SU-DHL-6 (cell line): Measurements from ENCODE around the gene NCAPG2.

Experiments used
- H2AFZ ChIP-seq: fragments of 200-600 bp; sonication (generic); 2 replicates; pipeline ENCODE4 v1.6.1; 2014; ENCODE audit warnings: low read depth, mild to moderate bottlenecking, moderate library complexity, mixed read lengths, antibody characterized with exemption, low read length; ENCODE audit not compliant: severe bottlenecking
- H3F3A ChIP-seq: fragments of 200-600 bp; shearing (Covaris generic); 2 replicates; pipeline ENCODE4 v1.6.0; 2016; ENCODE audit warnings: antibody characterized with exemption, mild to moderate bottlenecking; ENCODE audit not compliant: insufficient read depth
- H3K27ac ChIP-seq: fragments of 200-600 bp; sonication (generic); 2 replicates; pipeline ENCODE4 v1.5.1; 2016; ENCODE audit warnings: low read depth, mild to moderate bottlenecking, low read length, moderate library complexity, mixed read lengths
- H3K27me3 ChIP-seq: fragments of 200-600 bp; sonication (generic), shearing (Covaris generic); 2 replicates; pipeline ENCODE4 v1.6.0; 2014; ENCODE audit warnings: mild to moderate bottlenecking, low read length
- H3K36me3 ChIP-seq: fragments of 200-600 bp; sonication (generic); 2 replicates; pipeline ENCODE4 v1.6.1; 2014; ENCODE audit warnings: mild to moderate bottlenecking, low read length, mixed read lengths
- H3K4me2 ChIP-seq: fragments of 300-600, 200-600 bp; shearing (Covaris generic), sonication (generic); 2 replicates; pipeline ENCODE4 v1.6.0; 2014; ENCODE audit warnings: low read length, low read depth, mild to moderate bottlenecking; ENCODE audit not compliant: poor library complexity, severe bottlenecking
- H3K4me3 ChIP-seq: fragments of 200-600 bp; sonication (generic); 2 replicates; pipeline ENCODE4 v1.5.1; 2014; ENCODE audit warnings: antibody characterized with exemption, low read length, mild to moderate bottlenecking, mixed read lengths; ENCODE audit not compliant: insufficient read depth, poor library complexity, severe bottlenecking
- H3K79me2 ChIP-seq: fragments of 200-600 bp; sonication (generic); 2 replicates; pipeline ENCODE4 v1.6.1; 2014; ENCODE audit warnings: mild to moderate bottlenecking, low read length, moderate library complexity; ENCODE audit not compliant: insufficient read depth
- H3K9ac ChIP-seq: fragments of 200-600 bp; sonication (generic); 2 replicates; pipeline ENCODE4 v1.7.0; 2014; ENCODE audit warnings: mild to moderate bottlenecking, low read length
- H3K9me2 ChIP-seq: fragments of 200-600 bp; sonication (generic); replicated peaks from 2 replicates; pipeline ENCODE4 v1.6.1; 2014; ENCODE audit warnings: low read length; ENCODE audit not compliant: insufficient read depth
- H3K9me3 ChIP-seq: fragments of 200-600 bp; sonication (generic); 2 replicates; pipeline ENCODE4 v1.6.1; 2014; ENCODE audit warnings: low read length, mixed read lengths; ENCODE audit not compliant: insufficient read depth
- H4K20me1 ChIP-seq: fragments of 200-600 bp; sonication (generic); 2 replicates; pipeline ENCODE4 v1.6.1; 2014; ENCODE audit warnings: low read depth, mild to moderate bottlenecking, antibody characterized with exemption, low read length, moderate library complexity, mixed read lengths
- CTCF ChIP-seq: fragments of 200-600 bp; sonication (generic); IDR thresholded peaks from one replicate; pipeline ENCODE4 v1.5.1; 2017; ENCODE audit warnings: antibody characterized with exemption, mild to moderate bottlenecking, low read length, moderate library complexity; ENCODE audit not compliant: insufficient read depth, poor library complexity, severe bottlenecking
- EZH2phosphoT487 ChIP-seq: fragments of 200-600 bp; sonication (generic), shearing (Covaris generic); conservative IDR thresholded peaks from 2 replicates; pipeline ENCODE4 v1.6.1; 2018; ENCODE audit warnings: mild to moderate bottlenecking, antibody characterized with exemption, low read length, moderate library complexity, mixed read lengths

Gene NCAPG2

GRCh38 chr7:158733775-158734494 lies 29.3 kb upstream of the NCAPG2 start:
- H3K79me2 ChIP-seq: no peaks in the 10 kb centered on the region
- no peak overlapping the region for H2AFZ ChIP-seq
- H3K9me3 ChIP-seq: no peaks in the 10 kb centered on the region
- no peak overlapping the region for H3K4me3 ChIP-seq
- no peaks in the 10 kb centered on the region for H4K20me1 ChIP-seq
- no peaks in the 10 kb centered on the region for H3F3A ChIP-seq
- no peak overlapping the region for H3K4me2 ChIP-seq
- H3K27ac ChIP-seq: no peak overlapping the region
- H3K9me2 ChIP-seq: no peaks in the 10 kb centered on the region
- no peaks in the 10 kb centered on the region for H3K27me3 ChIP-seq
- H3K36me3 ChIP-seq: no peaks in the 10 kb centered on the region
- TF ChIP-seq CTCF (no peak), EZH2phosphoT487 (no peak)
- H3K9ac ChIP-seq: no peak overlapping the region

GRCh38 chr7:158733220-158733519 lies 28.6 kb upstream of the NCAPG2 start:
- Histone ChIP-seq H3K9me2 (no peaks in the 10 kb centered on the region), H3K36me3 (no peaks in the 10 kb centered on the region), H3K4me2 (no peak overlapping the region), H4K20me1 (no peaks in the 10 kb centered on the region), H2AFZ (no peak overlapping the region), H3K4me3 (no peak overlapping the region), H3K9me3 (no peaks in the 10 kb centered on the region), H3F3A (no peaks in the 10 kb centered on the region), H3K27ac (no peak overlapping the region), H3K79me2 (no peaks in the 10 kb centered on the region), H3K9ac (no peak overlapping the region), H3K27me3 (no peaks in the 10 kb centered on the region)
- no peak for TF ChIP-seq EZH2phosphoT487
- TF ChIP-seq CTCF: no peak

GRCh38 chr7:158732494-158733219 lies 28.1 kb upstream of the NCAPG2 start:
- no peaks in the 10 kb centered on the region for H3K9me2 ChIP-seq
- H3K79me2 ChIP-seq: no peaks in the 10 kb centered on the region
- no peaks in the 10 kb centered on the region for H3F3A ChIP-seq
- no peaks in the 10 kb centered on the region for H3K9me3 ChIP-seq
- H3K9ac ChIP-seq: no peak overlapping the region
- H2AFZ ChIP-seq: no peak overlapping the region
- no peaks in the 10 kb centered on the region for H3K27me3 ChIP-seq
- H3K4me3 ChIP-seq: no peak overlapping the region
- H4K20me1 ChIP-seq: no peaks in the 10 kb centered on the region
- H3K4me2 ChIP-seq: no peak overlapping the region
- no peaks in the 10 kb centered on the region for H3K36me3 ChIP-seq
- no peak overlapping the region for H3K27ac ChIP-seq
- TF ChIP-seq CTCF (no peak), EZH2phosphoT487 (no peak)
